ENCODE measurements around the gene SLC6A13. TPM values are rescaled to one million over a fixed set of nuclear protein-coding genes. Genes with fewer than 3 reads are reported as not detected.

The SLC6A13 gene
- total and polyA plus RNA-seq, 8 donors, result not detected

DNA sequence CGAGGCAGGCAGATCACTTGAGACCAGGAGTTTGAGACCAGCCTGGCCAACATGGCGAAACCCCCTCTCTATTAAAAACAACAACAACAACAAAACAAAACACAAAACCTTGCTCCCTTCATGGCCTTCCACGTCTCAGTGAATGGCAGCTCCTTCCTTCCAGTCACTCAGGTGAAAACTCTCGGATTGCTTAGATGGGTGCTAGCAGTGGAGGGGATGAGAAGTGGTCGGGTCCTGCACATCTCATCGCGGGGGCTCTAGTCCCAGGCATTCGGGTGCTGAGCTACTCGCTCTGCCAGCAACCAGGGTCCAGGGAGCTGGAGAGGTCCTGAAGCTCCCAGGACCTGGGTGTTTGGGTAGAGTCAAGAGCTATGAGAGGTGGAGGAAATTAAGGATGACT is 7.7 kb downstream of the SLC6A13 start:
- Histone ChIP-seq H3K4me3 (no peak overlapping the region), H3K36me3 (no peaks in the 10 kb centered on the region), H3K27ac (no peak overlapping the region), H3K9me3 (no peaks in the 10 kb centered on the region), H3K27me3 (peaks cover 0 to 57% (median 6%) of the 10 kb centered on the region in 3 donors), H3K4me1 (no peaks in the 10 kb centered on the region)
- intact Hi-C loops (cut with DNase I; ENCODE audit: low total_unique reads), result no loop called here
- TF ChIP-seq EP300 (IDR thresholded peaks at IDR 0.05), result no peak
- TF ChIP-seq, protein P1, sequence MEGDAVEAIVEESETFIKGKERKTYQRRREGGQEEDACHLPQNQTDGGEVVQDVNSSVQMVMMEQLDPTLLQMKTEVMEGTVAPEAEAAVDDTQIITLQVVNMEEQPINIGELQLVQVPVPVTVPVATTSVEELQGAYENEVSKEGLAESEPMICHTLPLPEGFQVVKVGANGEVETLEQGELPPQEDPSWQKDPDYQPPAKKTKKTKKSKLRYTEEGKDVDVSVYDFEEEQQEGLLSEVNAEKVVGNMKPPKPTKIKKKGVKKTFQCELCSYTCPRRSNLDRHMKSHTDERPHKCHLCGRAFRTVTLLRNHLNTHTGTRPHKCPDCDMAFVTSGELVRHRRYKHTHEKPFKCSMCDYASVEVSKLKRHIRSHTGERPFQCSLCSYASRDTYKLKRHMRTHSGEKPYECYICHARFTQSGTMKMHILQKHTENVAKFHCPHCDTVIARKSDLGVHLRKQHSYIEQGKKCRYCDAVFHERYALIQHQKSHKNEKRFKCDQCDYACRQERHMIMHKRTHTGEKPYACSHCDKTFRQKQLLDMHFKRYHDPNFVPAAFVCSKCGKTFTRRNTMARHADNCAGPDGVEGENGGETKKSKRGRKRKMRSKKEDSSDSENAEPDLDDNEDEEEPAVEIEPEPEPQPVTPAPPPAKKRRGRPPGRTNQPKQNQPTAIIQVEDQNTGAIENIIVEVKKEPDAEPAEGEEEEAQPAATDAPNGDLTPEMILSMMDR (IDR thresholded peaks at IDR 0.05), result no peak
- no peak for TF ChIP-seq POLR2A (IDR thresholded peaks at IDR 0.05)
- TF ChIP-seq POLR2AphosphoS5 (IDR thresholded peaks at IDR 0.05), result no peak
- 83 to 92% (median 86%) methylated on average over 9 of the region's 9 CpGs for WGBS, 5 donors
- no peak for DNase-seq

DNA sequence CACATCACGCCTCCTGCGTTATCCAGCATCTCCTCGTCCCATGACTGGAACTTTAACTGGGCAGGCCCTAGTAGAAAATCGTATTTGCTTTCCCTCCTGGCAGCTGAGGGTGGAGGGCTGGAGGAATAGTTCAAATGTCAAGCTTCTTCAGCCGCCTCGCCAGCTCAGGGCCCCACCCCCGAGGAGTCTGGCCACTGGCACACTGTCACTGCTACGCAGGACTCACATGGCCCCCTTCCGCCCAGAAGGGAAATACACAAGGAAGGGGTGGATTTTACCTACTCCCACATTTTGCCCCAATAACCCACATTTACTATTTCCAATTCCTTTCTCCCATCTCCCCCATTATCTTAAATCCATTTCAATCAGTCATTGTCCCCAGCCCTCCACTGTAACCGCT is 8.6 kb downstream of the SLC6A13 start:
- peak in 1 of 2 donors; percentile 36 for DNase-seq
- H3K27me3 ChIP-seq, result peaks cover 0 to 49% (median 0%) of the 10 kb centered on the region in 3 donors
- intact Hi-C loops (cut with DNase I; ENCODE audit: low total_unique reads), result no loop called here
- WGBS, 5 donors, result 43 to 56% (median 49%) methylated on average over 10 of the region's 10 CpGs
- H3K27ac ChIP-seq, result no peak overlapping the region
- no peaks in the 10 kb centered on the region for H3K36me3 ChIP-seq
- H3K4me3 ChIP-seq, result no peak overlapping the region
- TF ChIP-seq POLR2A (IDR thresholded peaks at IDR 0.05), result no peak
- TF ChIP-seq, protein P1 (IDR thresholded peaks at IDR 0.05), result no peak
- H3K9me3 ChIP-seq, result no peaks in the 10 kb centered on the region
- no peaks in the 10 kb centered on the region for H3K4me1 ChIP-seq

DNA sequence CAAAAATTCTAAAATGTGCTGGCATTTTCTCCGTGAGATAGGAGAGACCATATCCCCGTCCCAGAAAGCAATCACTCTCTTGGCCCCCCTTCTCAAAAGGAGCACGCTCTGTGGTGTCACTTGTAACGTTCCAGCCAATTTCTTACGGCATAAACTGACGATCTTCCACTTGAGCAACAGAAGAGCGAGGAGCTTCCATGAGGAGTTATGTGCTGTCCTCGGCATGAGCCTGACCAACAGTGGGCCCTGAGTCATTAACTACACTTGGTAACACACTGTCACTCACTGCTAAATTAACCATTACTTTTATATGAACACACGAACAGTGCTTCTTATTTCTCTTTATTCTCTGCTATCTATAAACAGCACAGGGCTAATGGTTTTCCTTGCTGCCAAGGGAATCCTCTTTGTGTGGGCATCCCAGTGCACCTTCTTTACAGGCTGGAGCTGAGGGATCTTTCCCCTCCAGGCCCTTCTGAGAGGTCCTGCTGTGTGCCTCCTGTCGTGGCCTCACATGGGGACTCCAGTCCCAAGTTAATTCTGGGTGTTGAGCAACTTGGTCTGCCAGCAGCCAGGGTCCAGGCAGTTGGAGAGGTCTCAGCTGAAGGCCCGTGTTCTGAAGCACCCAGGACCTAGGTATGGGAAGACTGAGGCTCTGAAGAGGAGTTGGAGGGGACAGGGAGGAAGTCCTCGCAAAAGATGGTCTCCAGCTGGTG is 9.4 kb downstream of the SLC6A13 start:
- H3K36me3 ChIP-seq, result no peaks in the 10 kb centered on the region
- no peaks in the 10 kb centered on the region for H3K4me1 ChIP-seq
- DNase-seq, result no peak
- H3K9me3 ChIP-seq, result peaks cover 0 to under 1% (median under 1%) of the 10 kb centered on the region in 4 donors
- intact Hi-C loops (cut with DNase I; ENCODE audit: low total_unique reads), result no loop called here
- H3K27me3 ChIP-seq, result peaks cover 0 to 44% (median 0%) of the 10 kb centered on the region in 3 donors
- H3K27ac ChIP-seq, result no peak overlapping the region
- H3K4me3 ChIP-seq, result no peak overlapping the region
- 60 to 70% (median 65%) methylated on average over 12 of the region's 12 CpGs for WGBS, 5 donors
- TF ChIP-seq EP300 (IDR thresholded peaks at IDR 0.05), result no peak
- no peak for TF ChIP-seq POLR2AphosphoS5 (IDR thresholded peaks at IDR 0.05)
- TF ChIP-seq, protein P1 (IDR thresholded peaks at IDR 0.05), result no peak
- no peak for TF ChIP-seq POLR2A (IDR thresholded peaks at IDR 0.05)

DNA sequence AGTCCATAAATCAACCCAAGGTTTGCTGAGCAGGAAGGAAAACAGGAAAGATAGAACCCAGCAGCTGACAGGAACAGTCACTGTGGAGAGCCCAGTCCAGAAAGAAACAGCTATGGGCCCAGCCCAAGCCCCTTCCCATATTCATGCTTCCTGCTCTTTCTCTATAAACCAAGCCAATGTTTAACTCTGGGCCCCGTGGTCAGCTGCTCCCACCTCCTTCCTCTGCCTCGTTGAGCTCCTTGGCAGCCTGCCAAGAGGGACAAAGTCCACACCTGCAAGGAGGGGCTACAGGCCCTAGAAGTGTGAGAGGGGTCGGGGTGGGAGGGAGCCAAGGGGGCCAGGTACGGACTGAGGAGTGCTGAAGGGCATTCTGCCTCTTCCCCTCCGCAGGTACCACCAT is 10.0 kb downstream of the SLC6A13 start:
- DNase-seq, result peak in 1 of 2 donors; percentile 82
- peaks cover 0 to 6% (median 6%) of the 10 kb centered on the region in 4 donors for H3K9me3 ChIP-seq
- no peak for TF ChIP-seq EP300 (IDR thresholded peaks at IDR 0.05)
- H3K4me1 ChIP-seq, result no peaks in the 10 kb centered on the region
- H3K4me3 ChIP-seq, result no peak overlapping the region
- WGBS, 5 donors, result 16 to 29% (median 24%) methylated on average over 5 of the region's 5 CpGs
- peaks cover 0 to 38% (median 0%) of the 10 kb centered on the region in 3 donors for H3K27me3 ChIP-seq
- H3K36me3 ChIP-seq, result no peaks in the 10 kb centered on the region
- no peak overlapping the region for H3K27ac ChIP-seq
- intact Hi-C loops (cut with DNase I; ENCODE audit: low total_unique reads), result no loop called here

DNA sequence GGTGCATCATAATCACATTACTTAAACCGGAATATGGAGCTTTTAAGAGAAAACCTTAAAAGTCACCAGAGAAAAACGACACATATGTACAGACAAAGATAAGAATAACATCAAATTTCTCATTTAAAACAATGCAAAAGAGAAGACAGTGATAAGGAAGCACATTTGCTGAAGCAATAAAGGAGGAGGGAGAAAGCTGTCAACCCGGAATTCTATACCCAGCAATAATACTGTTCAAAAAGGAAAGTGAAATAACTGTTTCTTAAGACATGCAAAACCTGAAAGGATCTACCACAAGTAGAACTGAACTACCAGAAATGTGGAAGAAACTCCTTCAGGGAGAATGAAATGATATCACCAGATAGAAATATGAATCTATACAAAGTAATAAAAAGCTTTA is 15.4 kb downstream of the SLC6A13 start:
- Histone ChIP-seq H3K36me3 (no peaks in the 10 kb centered on the region), H3K27me3 (no peaks in the 10 kb centered on the region), H3K9me3 (peaks cover 0 to 23% (median 14%) of the 10 kb centered on the region in 4 donors), H3K27ac (no peak overlapping the region), H3K4me1 (no peaks in the 10 kb centered on the region), H3K4me3 (no peak overlapping the region)
- no peak for DNase-seq
- TF ChIP-seq EP300 (IDR thresholded peaks at IDR 0.05), result no peak
- TF ChIP-seq POLR2AphosphoS5 (IDR thresholded peaks at IDR 0.05), result no peak
- TF ChIP-seq, protein P1 (IDR thresholded peaks at IDR 0.05), result no peak
- WGBS, 5 donors, result 83 to 89% (median 86%) methylated on average over 3 of the region's 3 CpGs
- intact Hi-C loops (cut with DNase I; ENCODE audit: low total_unique reads), result no loop called here
